OCI-LY7 (cell line): ENCODE results near the gene NXF3. TPM values are rescaled to one million over a fixed set of nuclear protein-coding genes. Genes with fewer than 3 reads are reported as not detected.
"Not testable (repeated sequence)": the region's sequence is repeated elsewhere in the genome, so short reads cannot be mapped to it uniquely, and the experiment has no call there.

Experiments
- Bru-seq: library from RNA; stranded (reverse); fragments of 400-500 nt; gene quantifications from one replicate; lab custom pipeline; 2021; lab: Mats Ljungman, UMichigan
- BruChase-seq, 2 experiments: library from RNA; stranded (reverse); fragments of 400-500 nt; gene quantifications; one replicate each; lab custom pipeline; 2021; lab: Mats Ljungman, UMichigan
- BruUV-seq: library from RNA; stranded (reverse); fragments of 400-500 nt; replicated peaks from 2 replicates; lab custom pipeline; 2021; lab: Mats Ljungman, UMichigan
- CTCF ChIA-PET: fragments of 300-600 bp; sonication (Branson Sonifier 250); formaldehyde crosslinking; loops from one replicate; lab custom pipeline; 2022; ENCODE audit warnings: antibody characterized with exemption; ENCODE audit not compliant: unreplicated experiment; lab: Charles Lee
- POLR2A ChIA-PET: fragments of 300-600 bp; sonication (Branson Sonifier 250); formaldehyde crosslinking; loops from one replicate; lab custom pipeline; 2022; ENCODE audit warnings: antibody characterized with exemption; lab: Charles Lee
- DNase-seq: peaks from one replicate; pipeline ENCODE4 v3.0.0-alpha.2; 2015; ENCODE audit warnings: low spot score
- H2AFZ ChIP-seq: fragments of 200-600 bp; sonication (generic), shearing (Covaris generic); 2 replicates; pipeline ENCODE4 v1.6.1; 2014; ENCODE audit warnings: mild to moderate bottlenecking, antibody characterized with exemption, low read length, moderate library complexity
- H3K27ac ChIP-seq: fragments of 200-600 bp; sonication (generic); 2 replicates; pipeline ENCODE4 v1.5.1; 2014; ENCODE audit warnings: mixed run types, low read depth, mild to moderate bottlenecking, moderate library complexity, low read length, inconsistent platforms; ENCODE audit not compliant: poor library complexity, severe bottlenecking
- H3K36me3 ChIP-seq: fragments of 200-600 bp; sonication (generic); 2 replicates; pipeline ENCODE4 v1.6.1; 2014; ENCODE audit warnings: mild to moderate bottlenecking, antibody characterized with exemption, low read length, moderate library complexity, mixed read lengths; ENCODE audit not compliant: insufficient read depth
- H3K4me1 ChIP-seq: fragments of 200-600 bp; sonication (generic); 2 replicates; pipeline ENCODE4 v1.5.1; 2014; ENCODE audit warnings: mild to moderate bottlenecking, low read length; ENCODE audit not compliant: insufficient read depth, poor library complexity, severe bottlenecking
- H3K4me2 ChIP-seq: fragments of 200-600 bp; sonication (generic); 2 replicates; pipeline ENCODE4 v1.6.1; 2014; ENCODE audit warnings: mild to moderate bottlenecking, low read length
- H3K4me3 ChIP-seq: fragments of 200-600 bp; sonication (generic); 2 replicates; pipeline ENCODE4 v1.5.1; 2014; ENCODE audit warnings: mild to moderate bottlenecking, low read depth, low read length; ENCODE audit not compliant: poor library complexity, severe bottlenecking
- H3K79me2 ChIP-seq: fragments of 200-600 bp; sonication (generic); 2 replicates; pipeline ENCODE4 v1.6.1; 2016; ENCODE audit warnings: low read depth, mild to moderate bottlenecking, low read length, moderate library complexity, mixed read lengths; ENCODE audit not compliant: insufficient read depth
- H3K9me2 ChIP-seq: fragments of 200-600 bp; sonication (generic); 2 replicates; pipeline ENCODE4 v1.6.1; 2016; ENCODE audit warnings: mild to moderate bottlenecking, low read length, mixed read lengths; ENCODE audit not compliant: insufficient read depth
- H3K9me3 ChIP-seq: fragments of 200-600 bp; sonication (generic); 2 replicates; pipeline ENCODE4 v1.6.1; 2014; ENCODE audit warnings: mild to moderate bottlenecking, mixed run types, low read length, mixed read lengths
- H4K20me1 ChIP-seq: fragments of 200-600 bp; sonication (generic); 2 replicates; pipeline ENCODE4 v1.6.1; 2014; ENCODE audit warnings: mild to moderate bottlenecking, antibody characterized with exemption, low read length, moderate library complexity, mixed read lengths; ENCODE audit not compliant: insufficient read depth
- EZH2phosphoT487 ChIP-seq: fragments of 200-600 bp; sonication (generic); IDR thresholded peaks from 2 replicates; pipeline ENCODE4 v1.6.1; 2018; ENCODE audit warnings: low read depth, borderline replicate concordance, mild to moderate bottlenecking, mixed run types, antibody characterized with exemption, low read length, moderate library complexity, mixed read lengths
- intact Hi-C: fragments of 100-400 bp; cut with micrococcal nuclease; formaldehyde crosslinking; loops from one replicate; pipeline ENCODE4 v1.10.0; 2022; ENCODE audit not compliant: unreplicated experiment
- long read RNA-seq: library from polyadenylated mRNA; stranded (forward); transcript quantifications from one replicate; pipeline ENCODE4 v2.0.0, GENCODE V29; 2022
- total RNA-seq, 2 experiments: library from RNA; depleted of rRNA in 1 of 2; stranded (reverse); fragments of >200 nt in 1 of 2; shearing (Covaris generic) in 1 of 2; gene quantifications; 2 replicates each; pipeline ENCODE4 v1.2.3, GENCODE V29; 2014 to 2022
- TF ChIP-seq, protein P1 (sequence below): fragments of 200-600 bp; sonication (generic); conservative IDR thresholded peaks from 2 replicates; pipeline ENCODE4 v1.5.1; 2014; ENCODE audit warnings: mild to moderate bottlenecking, antibody characterized with exemption, low read length, moderate library complexity, mixed read lengths

Gene NXF3, protein sequence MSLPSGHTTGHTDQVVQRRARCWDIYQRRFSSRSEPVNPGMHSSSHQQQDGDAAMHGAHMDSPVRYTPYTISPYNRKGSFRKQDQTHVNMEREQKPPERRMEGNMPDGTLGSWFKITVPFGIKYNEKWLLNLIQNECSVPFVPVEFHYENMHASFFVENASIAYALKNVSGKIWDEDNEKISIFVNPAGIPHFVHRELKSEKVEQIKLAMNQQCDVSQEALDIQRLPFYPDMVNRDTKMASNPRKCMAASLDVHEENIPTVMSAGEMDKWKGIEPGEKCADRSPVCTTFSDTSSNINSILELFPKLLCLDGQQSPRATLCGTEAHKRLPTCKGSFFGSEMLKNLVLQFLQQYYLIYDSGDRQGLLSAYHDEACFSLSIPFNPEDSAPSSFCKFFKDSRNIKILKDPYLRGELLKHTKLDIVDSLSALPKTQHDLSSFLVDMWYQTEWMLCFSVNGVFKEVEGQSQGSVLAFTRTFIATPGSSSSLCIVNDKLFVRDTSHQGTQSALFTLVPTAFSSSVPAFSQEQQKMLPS
- total RNA-seq (2014; rRNA removed; shearing (Covaris generic)) (not detected in 2 replicates), total RNA-seq (2022) (not detected in 2 replicates), Bru-seq, nascent RNA (not detected), BruChase-seq, experiment 1, labeled RNA remaining after a 6-hour chase (not detected), BruChase-seq, experiment 2, labeled RNA remaining after a 2-hour chase (not detected)
- long read RNA-seq: 0 reads

DNA sequence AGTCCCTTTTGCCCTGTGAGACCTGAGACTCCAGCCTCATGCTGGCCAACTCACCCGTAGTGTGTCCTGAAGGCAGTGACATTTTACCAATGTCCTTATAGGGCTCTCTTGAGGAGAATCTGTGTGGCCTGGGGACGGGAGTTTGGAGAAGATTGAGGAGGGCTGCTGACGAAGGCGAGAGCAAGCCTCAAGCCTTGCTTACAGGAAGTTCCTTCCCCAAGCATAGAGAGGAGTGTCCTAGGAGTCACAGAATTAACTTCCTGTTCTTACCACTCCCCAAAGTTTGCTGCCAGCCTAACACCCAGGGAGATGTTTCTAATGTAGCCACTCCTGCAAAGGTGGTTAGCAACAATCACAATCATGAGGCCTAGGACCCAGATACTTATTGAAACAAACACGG lies at the start of gene NXF3:
TSS of gene NXF3 (minus strand) at position 202 of the 400 bp plus-strand sequence. CDS start at position 82, 120 bp downstream.
- intact Hi-C loops: no loop called here
- DNase-seq: no peak
- POLR2A ChIA-PET: no interaction called here
- H3K79me2 ChIP-seq: no peaks in the 10 kb centered on the region
- H3K4me3 ChIP-seq: no peak within 1 kb of the TSS
- no peaks in the 10 kb centered on the region for H3K36me3 ChIP-seq
- H3K27ac ChIP-seq: no peak within 1 kb of the TSS
- no peaks in the 10 kb centered on the region for H3K4me1 ChIP-seq
- no peaks in the 10 kb centered on the region for H3K9me2 ChIP-seq
- TF ChIP-seq EZH2phosphoT487: no peak
- TF ChIP-seq, protein P1, sequence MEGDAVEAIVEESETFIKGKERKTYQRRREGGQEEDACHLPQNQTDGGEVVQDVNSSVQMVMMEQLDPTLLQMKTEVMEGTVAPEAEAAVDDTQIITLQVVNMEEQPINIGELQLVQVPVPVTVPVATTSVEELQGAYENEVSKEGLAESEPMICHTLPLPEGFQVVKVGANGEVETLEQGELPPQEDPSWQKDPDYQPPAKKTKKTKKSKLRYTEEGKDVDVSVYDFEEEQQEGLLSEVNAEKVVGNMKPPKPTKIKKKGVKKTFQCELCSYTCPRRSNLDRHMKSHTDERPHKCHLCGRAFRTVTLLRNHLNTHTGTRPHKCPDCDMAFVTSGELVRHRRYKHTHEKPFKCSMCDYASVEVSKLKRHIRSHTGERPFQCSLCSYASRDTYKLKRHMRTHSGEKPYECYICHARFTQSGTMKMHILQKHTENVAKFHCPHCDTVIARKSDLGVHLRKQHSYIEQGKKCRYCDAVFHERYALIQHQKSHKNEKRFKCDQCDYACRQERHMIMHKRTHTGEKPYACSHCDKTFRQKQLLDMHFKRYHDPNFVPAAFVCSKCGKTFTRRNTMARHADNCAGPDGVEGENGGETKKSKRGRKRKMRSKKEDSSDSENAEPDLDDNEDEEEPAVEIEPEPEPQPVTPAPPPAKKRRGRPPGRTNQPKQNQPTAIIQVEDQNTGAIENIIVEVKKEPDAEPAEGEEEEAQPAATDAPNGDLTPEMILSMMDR: no peak
- no peaks in the 10 kb centered on the region for H4K20me1 ChIP-seq
- CTCF ChIA-PET: no interaction called here
- H3K9me3 ChIP-seq: no peaks in the 10 kb centered on the region
- H3K4me2 ChIP-seq: no peak within 1 kb of the TSS
- no TSS peak for BruUV-seq
- no peak within 1 kb of the TSS for H2AFZ ChIP-seq

DNA sequence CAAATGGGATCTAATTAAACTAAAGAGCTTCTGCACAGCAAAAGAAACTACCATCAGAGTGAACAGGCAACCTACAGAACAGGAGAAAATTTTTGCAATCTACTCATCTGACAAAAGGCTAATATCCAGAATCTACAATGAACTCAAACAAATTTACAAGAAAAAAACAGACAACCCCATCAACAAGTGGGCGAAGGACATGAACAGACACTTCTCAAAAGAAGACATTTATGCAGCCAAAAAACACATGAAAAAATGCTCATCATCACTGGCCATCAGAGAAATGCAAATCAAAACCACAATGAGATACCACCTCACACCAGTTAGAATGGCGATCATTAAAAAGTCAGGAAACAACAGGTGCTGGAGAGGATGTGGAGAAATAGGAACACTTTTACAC lies 43.6 kb upstream of the NXF3 start:
- H3K4me3 ChIP-seq, intact Hi-C loops, H3K36me3 ChIP-seq, H3K79me2 ChIP-seq, BruUV-seq, H4K20me1 ChIP-seq, POLR2A ChIA-PET, DNase-seq, H2AFZ ChIP-seq, H3K27ac ChIP-seq, H3K4me2 ChIP-seq, H3K9me2 ChIP-seq, H3K9me3 ChIP-seq, CTCF ChIA-PET, H3K4me1 ChIP-seq: not testable (repeated sequence)

DNA sequence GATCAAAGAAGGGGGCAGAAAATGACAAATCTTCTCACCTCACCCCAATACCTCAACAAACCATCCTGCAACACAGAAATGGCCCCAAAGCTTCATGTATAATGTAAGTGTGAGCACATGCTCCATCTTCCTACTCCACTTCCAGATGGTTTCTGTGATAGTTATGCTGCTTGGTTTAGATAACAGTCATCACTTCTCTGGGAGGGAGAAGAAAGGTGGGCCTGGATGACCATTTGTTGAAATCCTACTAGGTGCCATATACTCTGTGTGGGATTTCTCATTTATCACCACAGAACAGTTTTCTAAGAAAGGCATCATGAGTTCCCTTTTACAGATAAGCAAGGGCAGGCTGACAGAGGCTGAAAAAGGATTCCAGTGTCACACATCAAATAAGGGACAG lies 31.3 kb upstream of the NXF3 start:
- Histone ChIP-seq H2AFZ (no peak overlapping the region), H3K4me2 (no peak overlapping the region), H4K20me1 (no peaks in the 10 kb centered on the region), H3K9me3 (no peaks in the 10 kb centered on the region), H3K79me2 (no peaks in the 10 kb centered on the region), H3K4me1 (no peaks in the 10 kb centered on the region), H3K36me3 (no peaks in the 10 kb centered on the region), H3K27ac (no peak overlapping the region), H3K4me3 (no peak overlapping the region), H3K9me2 (no peaks in the 10 kb centered on the region)
- CTCF ChIA-PET: no interaction called here
- no peak for TF ChIP-seq EZH2phosphoT487
- TF ChIP-seq, protein P1: no peak
- BruUV-seq: no TSS peak
- intact Hi-C loops: no loop called here
- POLR2A ChIA-PET: no interaction called here
- no peak for DNase-seq
